UCSD-AML1 (cell line): Measurements from ENCODE around the gene TP53BP2.

ENCODE experiments used
- DNase-seq: peaks from one replicate; lab custom pipeline; 2025; ENCODE audit not compliant: unreplicated experiment; lab: John Stamatoyannopoulos, UW

The TP53BP2 gene

DNA sequence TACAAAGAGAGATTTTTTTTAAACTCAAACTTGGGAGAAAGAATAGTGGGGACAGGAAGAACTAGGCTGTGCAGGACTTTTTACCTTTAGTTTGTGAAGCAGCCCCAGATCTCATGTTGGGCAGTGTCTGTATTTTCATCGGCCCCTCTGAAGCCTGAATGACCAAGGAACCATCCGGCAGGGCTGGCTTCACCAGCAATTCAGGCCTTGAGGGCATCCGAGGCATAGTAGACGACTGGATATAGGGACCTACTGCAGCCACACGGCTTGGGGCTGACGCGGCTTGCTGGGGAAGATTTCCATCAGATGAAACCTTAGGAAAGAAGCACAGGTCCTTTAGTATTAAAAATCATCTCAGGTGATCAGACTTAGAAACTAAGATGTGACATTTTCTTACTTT is 43.7 kb downstream of the TP53BP2 start:
- DNase-seq: no peak

DNA sequence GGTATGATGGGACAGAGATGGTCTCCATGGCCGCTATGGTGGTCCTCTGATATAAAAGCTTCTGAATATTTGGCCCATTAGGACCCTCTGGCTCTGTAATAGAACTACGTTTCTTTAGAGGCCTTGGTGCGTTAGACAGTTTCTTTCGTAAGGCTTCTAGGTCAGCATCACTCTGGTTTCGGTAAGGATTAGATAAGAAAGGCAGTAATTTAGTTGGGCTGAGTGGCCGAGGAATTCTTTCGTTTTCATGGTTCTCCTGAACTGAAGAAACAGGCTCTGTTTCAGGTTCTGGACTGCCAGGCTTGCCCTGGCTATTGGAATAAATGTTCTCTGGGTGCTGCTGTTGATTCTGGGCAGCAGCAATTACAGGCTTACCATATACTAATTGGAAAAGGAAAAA is 49.5 kb downstream of the TP53BP2 start:
- no peak for DNase-seq

- DNase-seq: no peak
Observed at GRCh38 chr1:223794136-223794880, 51.4 kb downstream of the TP53BP2 start.

DNA sequence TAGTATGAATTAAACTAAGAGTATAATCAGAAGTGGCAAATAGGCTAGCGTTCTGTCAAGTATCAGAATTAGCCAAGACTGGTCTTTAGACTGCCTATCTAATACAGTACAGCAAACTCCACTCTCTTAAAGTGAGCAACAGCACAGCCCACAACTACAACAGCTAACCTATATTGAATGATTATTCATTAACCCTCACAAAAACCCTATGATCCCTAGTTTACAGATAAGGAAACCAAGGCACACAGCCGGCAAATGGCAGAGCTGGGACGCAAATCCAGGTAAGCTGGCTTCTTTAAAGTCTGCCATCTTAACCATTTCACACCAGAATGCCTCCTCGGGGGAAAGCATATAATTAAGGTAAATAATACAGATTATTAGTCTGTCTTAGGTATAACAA is 52.0 kb downstream of the TP53BP2 start:
- no peak for DNase-seq

DNA sequence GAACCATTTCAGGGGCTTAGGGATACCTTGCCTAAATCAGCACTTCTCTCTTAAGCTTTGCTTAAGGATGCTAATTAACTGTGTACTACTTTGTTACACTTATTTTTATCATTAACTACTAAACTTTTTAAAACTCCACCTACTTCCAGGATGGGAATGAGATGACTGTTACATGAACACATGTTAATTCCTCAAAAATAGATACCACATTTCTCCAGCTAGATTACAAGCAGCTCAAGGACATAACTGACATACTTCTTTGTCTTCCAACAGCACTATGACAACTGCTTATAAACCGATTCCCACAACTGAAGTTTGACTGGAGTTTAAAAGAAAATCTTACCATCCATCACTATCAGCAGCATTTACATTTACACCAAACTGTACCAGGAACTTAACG is 53.7 kb downstream of the TP53BP2 start:
- no peak for DNase-seq

GRCh38 chr1:223788746-223789415 is 56.9 kb downstream of the TP53BP2 start:
- no peak for DNase-seq

DNA sequence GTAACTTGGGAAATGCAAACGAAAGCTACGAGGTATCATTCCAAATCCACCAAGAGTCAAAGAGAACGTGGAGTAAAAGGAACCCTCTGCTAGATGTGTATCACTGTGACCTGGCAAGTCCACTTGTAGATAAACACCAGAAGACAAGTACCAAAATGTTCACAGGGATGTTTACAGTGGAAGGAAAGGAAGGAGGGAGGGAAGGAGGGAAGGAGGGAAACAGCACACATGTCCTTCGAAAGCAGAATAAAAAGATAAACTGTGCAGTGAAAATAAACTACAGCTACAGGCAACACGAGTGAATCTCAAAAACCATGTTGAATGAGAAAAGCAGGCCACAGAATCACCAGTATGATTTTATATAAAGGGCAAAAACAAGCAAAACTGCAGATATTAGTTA is 59.9 kb downstream of the TP53BP2 start:
- DNase-seq: no peak

GRCh38 chr1:223784541-223784940 is 61.2 kb downstream of the TP53BP2 start:
- no peak for DNase-seq

- no peak for DNase-seq
Observed at GRCh38 chr1:223783676-223784075, 62.1 kb downstream of the TP53BP2 start.

- DNase-seq: no peak
Observed at GRCh38 chr1:223780949-223781348, 64.8 kb downstream of the TP53BP2 start.

- no peak for DNase-seq
Observed at GRCh38 chr1:223780318-223780717, 65.4 kb downstream of the TP53BP2 start.

DNA sequence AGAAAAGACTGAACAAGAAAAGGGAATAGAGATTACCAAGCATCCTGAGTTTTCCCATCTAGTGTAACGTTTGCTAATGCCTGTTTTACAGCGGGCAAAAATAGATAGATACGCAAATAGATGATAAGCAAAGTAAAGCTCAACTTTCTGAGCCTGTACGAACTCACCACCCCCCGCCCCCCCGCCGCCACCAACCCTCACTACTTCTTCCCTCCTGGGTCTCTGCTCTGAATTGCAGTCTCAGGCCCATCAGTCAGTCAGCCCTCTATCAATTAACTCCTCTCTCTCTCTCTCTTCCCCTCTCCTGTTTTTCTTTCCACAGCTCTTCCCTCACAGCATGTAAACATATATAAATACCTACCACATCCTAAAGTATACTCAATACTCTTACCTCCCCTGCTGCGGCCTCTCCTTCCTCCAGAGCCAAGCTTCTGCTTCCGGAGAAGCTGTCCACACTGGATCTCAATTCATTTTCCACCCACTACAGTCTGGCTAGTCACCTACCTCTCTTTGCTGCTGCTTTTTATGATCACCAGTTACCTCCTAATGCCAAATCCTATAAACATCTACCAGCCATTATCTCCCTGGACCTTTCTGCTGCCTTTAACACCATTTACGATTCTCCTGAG is 68.8 kb downstream of the TP53BP2 start:
- no peak for DNase-seq

GRCh38 chr1:223776075-223776814 is 69.5 kb downstream of the TP53BP2 start:
- peak; percentile 17 for DNase-seq

DNA sequence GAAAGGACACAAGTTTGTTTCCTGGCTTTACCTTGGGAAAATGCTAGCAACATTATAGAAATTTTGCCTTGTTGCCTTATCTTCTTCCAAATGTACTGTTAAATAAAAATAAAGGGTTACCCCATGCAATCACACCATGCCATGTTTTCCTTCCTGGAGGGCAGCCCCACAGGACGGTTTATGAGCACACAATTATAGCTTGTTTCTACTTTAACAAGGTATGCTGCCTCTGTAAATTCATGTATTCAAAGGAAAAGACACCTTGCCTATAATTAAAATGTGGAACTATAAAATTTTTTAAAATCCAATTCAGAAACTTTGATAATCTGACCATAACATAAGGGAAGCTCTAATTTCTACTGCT is 70.1 kb downstream of the TP53BP2 start:
- DNase-seq: no peak

GRCh38 chr1:223775054-223775453 is 70.7 kb downstream of the TP53BP2 start:
- no peak for DNase-seq

- no peak for DNase-seq
Observed at GRCh38 chr1:223774134-223774814, 71.5 kb downstream of the TP53BP2 start.

GRCh38 chr1:223772771-223773160 is 73.0 kb downstream of the TP53BP2 start:
- DNase-seq: no peak

DNA sequence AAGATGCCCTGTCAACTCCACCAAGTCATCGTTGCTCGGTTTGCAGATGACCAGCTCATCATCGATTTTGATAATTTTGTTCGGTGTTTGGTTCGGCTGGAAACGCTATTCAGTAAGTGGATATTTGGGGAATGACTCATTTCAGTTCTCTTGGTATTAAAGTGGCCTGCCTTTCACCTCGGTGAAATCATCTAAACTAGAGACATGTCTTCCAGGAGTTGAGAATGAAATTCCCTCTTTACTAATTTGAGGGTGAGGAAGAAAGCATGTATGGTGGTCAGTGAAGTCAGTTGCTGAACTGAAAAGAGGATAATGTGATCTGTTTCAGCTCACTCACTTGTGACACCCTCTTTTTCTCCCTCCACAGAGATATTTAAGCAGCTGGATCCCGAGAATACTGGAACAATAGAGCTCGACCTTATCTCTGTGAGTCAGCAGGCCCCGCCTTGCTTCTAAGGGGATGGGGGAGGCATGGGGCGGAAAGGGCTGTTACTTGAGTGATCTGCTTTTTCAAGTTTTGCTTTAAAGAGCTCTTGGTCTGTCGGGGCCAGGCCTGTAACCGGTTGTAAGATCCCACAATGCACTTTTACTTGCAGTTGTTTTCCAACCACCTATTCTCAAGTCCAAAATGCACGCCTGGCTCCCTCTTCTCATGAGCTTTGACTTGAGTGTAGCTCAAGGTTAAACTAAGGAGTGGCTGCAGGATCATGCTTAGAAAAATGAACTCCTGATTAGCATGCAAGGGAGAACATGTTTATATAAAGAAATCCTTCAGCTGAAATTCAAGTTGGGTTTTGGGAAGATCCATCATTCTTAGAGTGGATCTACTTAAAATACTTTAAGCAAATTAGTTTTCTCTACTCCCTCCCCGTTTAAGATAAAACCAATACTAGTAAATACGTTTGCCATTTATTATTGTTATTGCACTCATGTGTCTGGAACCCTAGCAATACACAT is 73.7 kb downstream of the TP53BP2 start:
- DNase-seq: no peak

- DNase-seq: no peak
Observed at GRCh38 chr1:223771469-223771813, 74.3 kb downstream of the TP53BP2 start.
